ENCODE data around the gene MAP2K5.

- no peak for TF ChIP-seq POLR2A (IDR thresholded peaks at IDR 0.05)
- TF ChIP-seq, protein P1, sequence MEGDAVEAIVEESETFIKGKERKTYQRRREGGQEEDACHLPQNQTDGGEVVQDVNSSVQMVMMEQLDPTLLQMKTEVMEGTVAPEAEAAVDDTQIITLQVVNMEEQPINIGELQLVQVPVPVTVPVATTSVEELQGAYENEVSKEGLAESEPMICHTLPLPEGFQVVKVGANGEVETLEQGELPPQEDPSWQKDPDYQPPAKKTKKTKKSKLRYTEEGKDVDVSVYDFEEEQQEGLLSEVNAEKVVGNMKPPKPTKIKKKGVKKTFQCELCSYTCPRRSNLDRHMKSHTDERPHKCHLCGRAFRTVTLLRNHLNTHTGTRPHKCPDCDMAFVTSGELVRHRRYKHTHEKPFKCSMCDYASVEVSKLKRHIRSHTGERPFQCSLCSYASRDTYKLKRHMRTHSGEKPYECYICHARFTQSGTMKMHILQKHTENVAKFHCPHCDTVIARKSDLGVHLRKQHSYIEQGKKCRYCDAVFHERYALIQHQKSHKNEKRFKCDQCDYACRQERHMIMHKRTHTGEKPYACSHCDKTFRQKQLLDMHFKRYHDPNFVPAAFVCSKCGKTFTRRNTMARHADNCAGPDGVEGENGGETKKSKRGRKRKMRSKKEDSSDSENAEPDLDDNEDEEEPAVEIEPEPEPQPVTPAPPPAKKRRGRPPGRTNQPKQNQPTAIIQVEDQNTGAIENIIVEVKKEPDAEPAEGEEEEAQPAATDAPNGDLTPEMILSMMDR (IDR thresholded peaks at IDR 0.05), result no peak
Measured at GRCh38 chr15:67796196-67797127, 254.0 kb downstream of the MAP2K5 start.

All from right lobe of liver (tissue), 4 donors.